HG03378 (cell line): ENCODE results near the gene H2AZ1.
"Not testable (repeated sequence)": the region's sequence is repeated elsewhere in the genome, so short reads cannot be mapped to it uniquely, and the experiment has no call there.

Source experiments
- ATAC-seq: cut with Tn5 transposase; IDR thresholded peaks from one replicate; pipeline ENCODE4 v1.9.1; 2021; ENCODE audit warnings: mild to moderate bottlenecking, moderate library complexity; ENCODE audit not compliant: unreplicated experiment

H2AZ1 gene

GRCh38 chr4:99949999-99950912 lies at the start of gene H2AZ1:
H2AZ1 (minus strand) TSS chr4:99950275; CDS start chr4:99950170, 105 bp downstream.
- ATAC-seq = peak; percentile 58

- peak; percentile 60 for ATAC-seq
Observed at GRCh38 chr4:99998062-99998867, 48.2 kb upstream of the H2AZ1 start.

GRCh38 chr4:99991741-99992140 lies 41.7 kb upstream of the H2AZ1 start:
- no peak for ATAC-seq

- no peak for ATAC-seq
Observed at GRCh38 chr4:99987681-99988080, 37.6 kb upstream of the H2AZ1 start.

- ATAC-seq = peak; percentile 72
Observed at GRCh38 chr4:99986792-99987191, 36.7 kb upstream of the H2AZ1 start.

GRCh38 chr4:99983289-99983943 lies 33.3 kb upstream of the H2AZ1 start:
- ATAC-seq = no peak

GRCh38 chr4:99979872-99980271 lies 29.8 kb upstream of the H2AZ1 start:
- ATAC-seq = no peak

- no peak for ATAC-seq
Observed at GRCh38 chr4:99971453-99972111, 21.5 kb upstream of the H2AZ1 start.

GRCh38 chr4:99968330-99968729 lies 18.3 kb upstream of the H2AZ1 start:
- no peak for ATAC-seq

GRCh38 chr4:99966692-99967091 lies 16.6 kb upstream of the H2AZ1 start:
- no peak for ATAC-seq

- no peak for ATAC-seq
Observed at GRCh38 chr4:99965674-99966350, 15.7 kb upstream of the H2AZ1 start.

- ATAC-seq = no peak
Observed at GRCh38 chr4:99965173-99965572, 15.1 kb upstream of the H2AZ1 start.

GRCh38 chr4:99961711-99962110 lies 11.6 kb upstream of the H2AZ1 start:
- ATAC-seq = no peak

GRCh38 chr4:99960648-99961047 lies 10.6 kb upstream of the H2AZ1 start:
- ATAC-seq = no peak

- not testable (repeated sequence) for ATAC-seq
Observed at GRCh38 chr4:99958207-99958606, 8.1 kb upstream of the H2AZ1 start.

GRCh38 chr4:99950913-99951254 lies 809 bp upstream of the H2AZ1 start:
- ATAC-seq = no peak

- ATAC-seq = peak; percentile 36
Observed at GRCh38 chr4:99949034-99949998, 759 bp downstream of the H2AZ1 start.

- ATAC-seq = no peak
Observed at GRCh38 chr4:99947608-99948007, 2.5 kb downstream of the H2AZ1 start.

- ATAC-seq = no peak
Observed at GRCh38 chr4:99947190-99947578, 2.9 kb downstream of the H2AZ1 start.
